GM21576 (cell line): Measurements from ENCODE around the gene TMC2.
"Not testable (repeated sequence)": the region's sequence is repeated elsewhere in the genome, so short reads cannot be mapped to it uniquely, and the experiment has no call there.

Experiments used
- ATAC-seq: cut with Tn5 transposase; IDR thresholded peaks from one replicate; pipeline ENCODE4 v1.9.1; 2021; ENCODE audit warnings: mild to moderate bottlenecking, moderate library complexity; ENCODE audit not compliant: unreplicated experiment

TMC2 gene

DNA sequence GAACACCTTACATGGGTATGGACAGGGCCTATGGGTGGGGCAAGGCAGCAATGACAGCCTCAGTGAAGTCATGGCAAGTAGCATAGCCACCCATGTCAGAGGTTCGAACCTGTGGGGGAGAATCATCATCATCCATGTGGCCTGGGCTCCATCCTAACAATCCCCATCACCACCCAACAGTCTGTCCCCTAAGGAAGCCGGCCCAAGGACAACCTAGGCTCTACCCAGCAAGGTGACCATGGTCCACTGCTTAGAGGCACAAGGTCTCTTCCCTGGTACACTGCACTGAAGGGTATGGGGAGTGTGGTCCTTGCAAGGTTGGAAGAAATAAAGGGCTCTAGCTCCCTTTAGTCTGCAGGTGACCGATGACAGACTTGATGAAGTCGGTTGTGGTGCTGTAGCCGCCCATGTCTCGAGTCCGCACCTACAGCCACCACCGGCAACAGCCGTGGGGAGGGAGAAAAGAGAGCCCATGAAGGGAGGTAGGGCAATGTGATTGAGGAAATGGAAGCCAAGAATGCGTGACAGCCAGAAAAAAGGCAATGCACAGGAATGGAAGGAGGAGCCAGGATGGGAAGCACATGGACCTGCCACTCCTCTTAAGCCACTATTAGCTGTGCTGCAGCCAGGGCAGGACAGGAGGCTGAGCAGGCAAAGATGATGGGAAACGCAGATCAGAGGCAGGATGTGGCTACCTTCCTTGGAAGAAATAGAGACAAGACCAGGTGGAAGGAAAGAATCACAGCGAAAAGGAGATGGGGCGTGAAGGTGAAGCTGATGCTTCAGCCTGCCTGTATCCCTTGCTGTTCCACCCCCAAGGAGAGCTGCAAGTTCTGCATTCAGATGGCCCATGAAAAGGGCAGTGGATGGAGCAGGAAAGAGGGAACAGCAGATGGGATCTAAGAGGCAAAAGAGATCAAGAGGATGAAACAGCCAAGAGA is 122.3 kb downstream of the TMC2 start:
- no peak for ATAC-seq

DNA sequence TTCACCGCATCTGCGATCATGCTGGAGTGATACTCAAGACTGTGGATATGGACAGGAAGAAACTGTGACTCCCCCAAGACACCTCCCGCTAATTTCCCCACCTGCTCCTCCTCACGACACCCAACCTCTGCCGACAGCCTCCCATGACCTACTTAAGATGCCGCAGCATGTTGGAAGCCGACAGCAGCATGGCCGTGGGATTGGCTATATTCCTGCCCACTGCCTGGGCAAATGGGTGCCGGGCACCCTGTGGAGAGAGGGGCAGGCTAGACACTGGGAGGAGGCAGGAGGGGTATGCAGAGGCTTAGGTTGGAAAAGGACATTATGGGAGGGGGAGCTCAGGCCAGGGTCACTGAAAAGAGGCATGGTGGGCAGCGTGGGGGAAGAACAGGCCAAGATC is 123.2 kb downstream of the TMC2 start:
- ATAC-seq = no peak

GRCh38 chr20:2663364-2663886 is 127.1 kb downstream of the TMC2 start:
- ATAC-seq = no peak

DNA sequence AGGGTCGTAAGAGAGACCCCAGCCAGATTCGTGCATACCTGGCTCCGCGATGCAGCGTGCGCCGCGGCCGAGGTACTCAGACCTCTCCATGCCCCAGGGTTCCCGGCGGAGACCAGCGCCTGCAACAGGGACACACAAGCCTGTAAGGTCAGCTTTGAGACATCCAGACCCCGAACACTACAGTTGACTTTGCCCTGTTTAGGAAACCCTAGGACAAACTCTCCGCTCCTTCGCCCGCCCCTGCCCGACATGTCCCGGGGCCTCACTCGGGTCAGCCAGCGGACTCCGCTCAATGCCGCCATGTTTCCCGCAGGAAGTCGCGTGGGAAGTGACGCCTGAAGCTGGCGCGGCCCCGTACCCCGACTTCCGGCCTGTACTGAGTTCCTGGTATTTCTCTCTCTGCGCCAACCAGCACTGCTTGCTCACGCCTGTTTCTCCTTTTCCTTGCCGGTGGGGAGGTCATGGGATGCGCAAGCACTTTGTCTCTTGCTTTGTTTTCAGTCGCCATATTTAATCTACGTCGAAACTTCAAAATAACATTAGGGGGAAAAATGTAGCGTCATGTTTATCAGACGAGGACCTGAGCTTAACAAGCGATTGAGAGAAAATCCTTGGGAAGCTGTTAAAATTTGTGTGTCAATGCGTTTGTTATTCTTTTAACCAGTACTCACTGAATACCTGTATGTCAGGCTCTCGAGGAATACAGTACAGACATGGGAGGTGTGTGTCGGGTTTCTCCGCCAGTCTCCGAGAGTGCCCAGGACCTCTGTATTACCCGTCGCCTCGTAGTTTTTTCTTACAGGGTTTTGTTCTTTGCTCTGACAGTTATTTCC is 127.7 kb downstream of the TMC2 start, which contains the start of gene IDH3B:
Gene IDH3B (minus strand): TSS at position 330 of the 833 bp plus-strand sequence. CDS start 28 bp downstream, at position 302.
- peak; percentile 89 for ATAC-seq

DNA sequence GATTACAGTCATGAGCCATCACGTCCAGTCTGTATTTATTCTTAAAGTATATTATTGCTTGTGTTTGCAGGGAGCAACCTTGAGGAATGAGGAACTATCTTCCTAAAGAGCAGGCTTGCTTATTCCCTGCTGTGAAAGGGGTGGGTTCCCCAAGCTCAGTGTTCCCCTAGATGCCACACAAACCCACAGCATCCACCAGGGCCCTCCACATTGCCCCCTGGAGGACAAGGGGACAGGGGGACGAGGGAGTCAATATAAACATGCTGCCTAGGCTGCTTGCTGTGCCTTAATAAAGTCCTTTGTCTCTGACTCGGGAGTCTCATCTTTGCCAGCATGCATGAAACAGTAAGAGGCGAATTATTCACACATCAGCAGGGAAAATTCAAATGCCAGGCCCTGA is 135.6 kb downstream of the TMC2 start:
- ATAC-seq = no peak

- ATAC-seq = no peak
Observed at GRCh38 chr20:2672446-2672845, 136.1 kb downstream of the TMC2 start.

DNA sequence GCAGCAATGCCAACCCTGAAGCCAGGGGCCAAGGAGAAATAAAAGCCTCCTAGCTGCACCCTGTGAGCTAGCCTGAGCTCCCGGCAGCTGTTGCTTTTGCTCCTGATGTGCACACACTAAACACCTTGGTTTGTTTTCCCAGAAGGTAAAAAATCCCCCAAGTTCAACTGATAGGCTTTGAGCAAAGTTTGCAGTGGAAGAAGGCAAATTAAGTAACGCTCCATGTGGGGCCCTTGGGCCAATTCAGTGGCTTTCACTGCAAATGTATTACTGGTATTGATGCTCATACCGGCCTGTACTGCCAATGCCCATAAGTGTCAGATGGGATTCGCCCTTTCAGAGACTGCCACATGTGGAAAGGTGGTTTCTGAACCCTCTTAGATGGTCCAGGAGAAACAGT is 137.1 kb downstream of the TMC2 start:
- ATAC-seq = no peak

- no peak for ATAC-seq
Observed at GRCh38 chr20:2680046-2680445, 143.7 kb downstream of the TMC2 start.

DNA sequence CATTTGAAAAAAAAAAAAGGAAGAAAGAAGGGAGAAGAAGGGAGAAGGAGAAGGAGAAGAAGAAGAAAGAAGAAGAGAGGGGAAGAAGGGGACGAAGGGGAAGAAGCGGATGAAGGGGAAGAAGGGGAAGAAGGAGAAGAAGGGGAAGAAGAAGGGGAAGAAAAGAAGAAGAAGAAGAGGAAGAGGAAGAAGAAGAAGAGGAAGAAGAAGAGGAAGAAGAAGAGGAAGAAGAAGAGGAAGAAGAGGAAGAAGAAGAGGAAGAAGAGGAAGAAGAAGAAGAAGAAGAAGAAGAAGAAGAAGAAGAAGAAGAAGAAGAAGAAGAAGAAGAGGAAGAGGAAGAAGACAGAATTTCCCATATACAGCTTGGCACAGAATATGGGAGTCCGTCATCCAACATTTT is 145.7 kb downstream of the TMC2 start:
- not testable (repeated sequence) for ATAC-seq

GRCh38 chr20:2684817-2685216 is 148.4 kb downstream of the TMC2 start:
- ATAC-seq = not testable (repeated sequence)

DNA sequence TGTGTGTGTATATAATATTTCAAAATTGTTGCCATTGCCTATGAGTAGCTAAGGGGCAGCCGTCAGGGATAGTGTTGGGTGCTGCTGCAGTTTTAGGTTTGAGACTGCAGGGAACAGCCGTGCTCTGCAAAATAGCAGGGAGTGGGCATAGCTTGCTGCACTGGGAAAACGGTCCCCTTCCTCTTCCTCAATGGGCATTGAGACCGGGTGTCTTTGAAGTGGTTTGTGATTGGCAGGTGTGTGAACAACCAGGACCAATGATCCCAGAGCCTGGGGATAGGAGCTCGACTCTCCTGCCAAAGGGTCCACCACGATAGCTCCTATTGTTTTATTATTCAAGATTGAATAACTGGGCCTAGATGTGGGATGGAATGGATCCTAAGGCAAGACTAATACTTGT is 151.1 kb downstream of the TMC2 start:
- ATAC-seq = no peak

DNA sequence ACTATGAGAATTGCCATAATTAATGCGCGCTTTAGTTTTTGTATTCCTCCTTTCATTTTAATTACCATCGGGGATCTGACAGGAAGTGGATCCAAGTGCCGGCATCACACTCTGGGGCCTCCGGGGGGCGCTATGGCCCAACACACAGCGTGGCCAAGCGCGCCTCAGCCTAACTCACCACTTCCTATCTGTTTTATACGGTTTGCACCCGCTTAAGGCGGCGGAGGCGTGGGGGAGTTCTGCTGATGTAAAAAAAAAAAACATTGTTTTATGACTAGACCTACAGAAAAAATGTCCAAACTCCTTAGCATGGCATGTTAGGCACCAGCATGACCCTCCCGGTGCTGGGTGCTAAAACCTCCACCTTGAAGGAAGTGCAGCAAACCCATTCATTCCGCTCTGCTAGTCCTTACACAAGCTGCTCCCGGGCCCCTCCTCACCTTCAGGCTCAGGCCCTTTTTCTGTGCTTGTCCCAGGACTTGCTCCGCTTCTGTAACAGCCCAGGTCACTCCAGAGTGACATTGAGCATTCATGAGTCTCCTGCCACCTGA is 151.7 kb downstream of the TMC2 start:
- no peak for ATAC-seq

DNA sequence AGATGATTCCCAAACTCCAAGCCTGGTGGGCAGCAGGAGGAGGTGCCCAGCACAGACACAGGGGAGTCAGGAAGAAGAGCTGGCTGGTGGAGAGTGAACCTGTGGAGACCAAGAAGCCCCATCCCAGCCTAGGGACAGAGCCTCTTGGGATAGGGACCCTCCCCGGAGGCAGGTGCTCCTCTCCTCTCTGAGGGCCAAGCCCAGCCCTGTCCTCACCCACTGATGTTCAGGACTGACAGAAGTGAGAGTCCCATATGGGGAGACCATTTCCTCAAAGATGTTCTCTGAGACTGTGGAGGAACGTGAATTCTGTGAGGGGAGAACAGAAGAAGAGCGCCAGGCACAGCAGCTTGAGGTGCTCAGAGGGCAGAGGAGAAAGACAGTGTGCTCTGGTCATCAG is 153.8 kb downstream of the TMC2 start:
- ATAC-seq = no peak

GRCh38 chr20:2690718-2691117 is 154.3 kb downstream of the TMC2 start:
- no peak for ATAC-seq

DNA sequence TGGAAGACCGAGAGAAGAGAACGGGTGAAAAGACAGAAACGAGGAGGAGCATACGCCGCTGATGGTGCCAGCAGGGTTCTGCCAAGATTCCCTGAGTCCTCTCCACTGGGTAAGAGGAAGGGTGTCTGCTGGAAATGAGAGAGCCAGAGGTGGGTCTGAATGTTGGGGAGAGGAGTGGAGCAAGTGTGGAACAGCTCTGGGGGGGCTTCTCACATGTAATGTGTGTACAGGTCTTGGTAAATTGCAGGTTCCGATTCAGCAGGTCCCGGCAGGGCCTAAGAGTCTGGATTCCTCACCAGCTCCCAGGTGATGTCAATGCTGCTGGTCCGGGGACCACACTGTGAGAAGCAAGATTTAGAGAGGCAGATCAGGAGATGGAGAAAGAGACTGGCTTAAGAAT is 154.8 kb downstream of the TMC2 start:
- ATAC-seq = no peak
